ENCODE results near the gene GPR17.

- TF ChIP-seq EZH2 (IDR thresholded peaks at IDR 0.05; ENCODE audit: insufficient read depth, low read length): no peak
- no peak for TF ChIP-seq CTCF (IDR thresholded peaks at IDR 0.05; ENCODE audit: insufficient read depth, low read depth, low read length)
These were observed 5.4 kb downstream of the GPR17 start for GRCh38 chr2:127651381-127651809.

All from astrocyte (in vitro differentiated cells and primary cell).